GM12801 (cell line): ENCODE data around the gene RIPK3.

Source experiments
- TF ChIP-seq, protein P1 (sequence below): IDR thresholded peaks from one replicate; pipeline ENCODE4 v1.5.1; 2011; ENCODE audit warnings: control low read depth; ENCODE audit not compliant: insufficient read length; ENCODE audit errors: extremely low read depth

The RIPK3 gene

GRCh38 chr14:24367514-24368211, 27.9 kb upstream of the RIPK3 start, which contains the start of gene NFATC4:
Gene NFATC4 (plus strand): TSS chr14:24368184. CDS start chr14:24368341, 157 bp downstream.
- TF ChIP-seq, protein P1, sequence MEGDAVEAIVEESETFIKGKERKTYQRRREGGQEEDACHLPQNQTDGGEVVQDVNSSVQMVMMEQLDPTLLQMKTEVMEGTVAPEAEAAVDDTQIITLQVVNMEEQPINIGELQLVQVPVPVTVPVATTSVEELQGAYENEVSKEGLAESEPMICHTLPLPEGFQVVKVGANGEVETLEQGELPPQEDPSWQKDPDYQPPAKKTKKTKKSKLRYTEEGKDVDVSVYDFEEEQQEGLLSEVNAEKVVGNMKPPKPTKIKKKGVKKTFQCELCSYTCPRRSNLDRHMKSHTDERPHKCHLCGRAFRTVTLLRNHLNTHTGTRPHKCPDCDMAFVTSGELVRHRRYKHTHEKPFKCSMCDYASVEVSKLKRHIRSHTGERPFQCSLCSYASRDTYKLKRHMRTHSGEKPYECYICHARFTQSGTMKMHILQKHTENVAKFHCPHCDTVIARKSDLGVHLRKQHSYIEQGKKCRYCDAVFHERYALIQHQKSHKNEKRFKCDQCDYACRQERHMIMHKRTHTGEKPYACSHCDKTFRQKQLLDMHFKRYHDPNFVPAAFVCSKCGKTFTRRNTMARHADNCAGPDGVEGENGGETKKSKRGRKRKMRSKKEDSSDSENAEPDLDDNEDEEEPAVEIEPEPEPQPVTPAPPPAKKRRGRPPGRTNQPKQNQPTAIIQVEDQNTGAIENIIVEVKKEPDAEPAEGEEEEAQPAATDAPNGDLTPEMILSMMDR = no peak

DNA sequence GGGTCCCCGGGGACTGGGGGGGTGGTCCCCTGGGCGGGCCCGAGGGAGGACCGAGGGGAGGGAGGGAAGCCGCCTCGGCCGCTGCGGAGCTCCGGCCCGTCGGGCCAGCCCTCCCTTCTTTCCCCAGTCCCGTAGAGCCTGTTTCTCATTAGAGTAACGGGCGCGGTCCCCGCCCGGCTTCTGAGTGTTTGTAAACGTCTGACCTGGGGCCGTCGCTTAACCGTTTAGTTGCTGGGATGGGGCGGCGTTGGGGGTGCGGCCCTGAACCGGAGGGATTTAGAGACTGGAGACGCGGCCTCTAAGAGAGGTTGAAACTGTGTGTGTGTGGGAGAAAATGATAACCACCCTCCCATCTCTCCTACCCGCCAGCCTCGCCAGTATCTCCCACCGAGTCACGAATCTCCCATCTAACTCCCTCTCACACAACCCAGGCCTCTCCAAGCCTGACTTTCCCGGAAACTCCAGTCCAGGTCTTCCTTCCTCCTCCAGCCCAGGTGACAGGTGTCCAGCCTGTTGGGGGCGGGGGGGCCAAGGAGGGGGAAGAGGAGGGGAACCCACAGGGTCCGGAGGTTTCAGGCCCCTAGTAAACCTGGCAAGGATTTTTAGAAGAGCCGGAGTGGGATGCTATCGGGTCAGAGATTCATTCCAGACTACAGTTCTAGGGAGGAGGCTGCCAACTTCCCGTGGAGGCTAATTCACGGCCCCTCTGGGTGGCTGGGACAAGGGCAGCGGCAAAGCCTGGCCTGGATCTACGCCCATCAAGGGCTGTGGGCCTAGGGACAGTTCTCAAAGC, 27.1 kb upstream of the RIPK3 start:
- TF ChIP-seq, protein P1 = no peak

DNA sequence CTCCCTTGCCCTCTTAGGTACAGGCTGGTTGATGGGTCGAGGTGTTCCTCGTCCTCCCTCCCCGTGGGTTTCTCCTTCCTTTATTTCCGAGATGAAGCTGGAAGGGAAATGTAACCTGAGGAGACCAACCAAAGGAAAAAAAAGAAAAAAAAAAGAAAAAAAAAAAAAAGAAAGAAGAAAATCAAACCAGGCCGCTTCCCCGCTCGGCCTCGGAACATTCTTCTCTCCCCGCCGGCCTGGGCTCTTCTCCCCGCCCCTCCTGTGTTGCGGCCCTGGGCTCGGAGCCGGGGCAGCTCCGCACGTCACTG, 26.6 kb upstream of the RIPK3 start:
- TF ChIP-seq, protein P1 = no peak

DNA sequence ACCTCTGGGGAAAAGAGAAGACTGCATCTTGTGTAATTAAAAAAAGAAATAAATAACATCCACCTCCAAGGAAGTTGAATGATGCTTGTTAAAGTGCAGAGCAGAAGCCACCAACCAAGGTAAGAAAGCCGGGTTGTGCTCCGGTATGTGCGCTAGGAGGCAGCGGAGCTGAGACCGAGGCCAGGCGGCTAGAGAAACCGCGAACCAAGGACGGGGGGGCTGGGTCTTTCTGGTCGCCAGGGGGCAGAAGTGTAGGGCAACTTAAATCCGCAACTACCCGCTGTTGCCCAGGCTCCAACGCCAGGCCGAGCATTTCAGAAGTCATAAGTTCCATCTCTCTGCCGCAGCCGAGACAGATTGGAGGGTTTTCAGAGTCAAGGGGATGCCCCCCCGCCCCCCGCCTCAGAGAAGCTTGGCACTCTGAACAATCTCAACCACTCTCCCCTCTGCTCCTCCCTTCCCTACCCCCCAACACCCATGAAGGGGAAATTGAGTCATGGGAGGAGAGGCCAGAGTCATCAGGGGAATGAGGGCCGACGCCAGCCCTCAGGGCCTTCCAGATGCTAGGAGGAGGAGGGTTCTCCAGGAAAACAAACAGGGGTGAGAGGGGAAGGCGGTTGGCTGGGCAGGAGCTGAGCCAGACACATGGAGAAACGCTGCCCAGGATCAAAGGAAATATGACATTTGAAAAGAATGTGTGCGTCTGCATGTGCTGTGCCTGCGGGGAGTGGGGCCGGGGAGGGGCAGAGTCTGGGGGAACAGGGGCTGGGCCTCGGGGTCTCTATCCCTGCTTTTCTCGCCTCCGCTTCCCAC, 26.0 kb upstream of the RIPK3 start:
- TF ChIP-seq, protein P1 = no peak

DNA sequence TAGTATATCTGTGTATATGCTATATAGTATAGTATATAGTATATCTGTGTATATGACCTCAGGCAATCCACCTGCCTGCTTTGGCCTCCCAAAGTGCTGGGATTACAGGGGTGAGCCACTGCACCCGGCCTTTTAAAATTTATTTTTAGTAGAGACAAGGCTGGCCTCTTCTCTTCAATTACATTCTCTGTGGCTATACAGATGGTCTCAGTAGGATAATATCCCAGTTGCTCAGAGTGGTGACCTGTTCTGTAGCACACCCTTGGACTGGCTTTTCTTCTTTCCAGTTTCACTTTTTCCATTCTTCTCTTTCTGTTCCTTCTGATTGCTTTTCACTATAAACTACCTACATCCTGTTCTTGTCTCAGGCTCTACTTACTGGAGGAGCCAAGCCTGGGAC, 25.1 kb upstream of the RIPK3 start:
- TF ChIP-seq, protein P1 = no peak

DNA sequence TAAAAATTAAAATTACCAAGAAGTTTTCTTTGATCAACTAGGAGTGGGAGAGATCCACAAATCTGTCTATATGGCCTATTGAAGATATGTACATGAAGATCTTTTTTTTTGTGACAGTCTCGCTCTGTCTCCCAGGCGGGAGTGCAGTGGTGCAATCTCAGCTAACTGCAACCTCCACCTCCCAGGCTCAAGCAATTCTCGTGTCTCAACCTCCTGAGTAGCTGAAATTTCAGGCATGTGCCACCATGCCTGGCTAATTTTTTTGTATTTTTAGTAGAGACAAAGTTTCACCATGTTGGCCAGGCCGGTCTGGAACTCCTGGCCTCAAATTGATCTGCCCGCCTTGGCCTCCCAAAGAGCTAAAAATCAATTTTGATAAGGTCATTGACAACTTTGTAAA, 23.6 kb upstream of the RIPK3 start:
- TF ChIP-seq, protein P1 = no peak
